Osteoblast (primary cell): ENCODE data around the gene MS4A3. TPM values are rescaled to one million over a fixed set of nuclear protein-coding genes. Genes with fewer than 3 reads are reported as not detected.
A peak's percentile ranks its signal among the peaks of the same experiment; 100 is the strongest.
"Not testable (repeated sequence)": the region's sequence is repeated elsewhere in the genome, so short reads cannot be mapped to it uniquely, and the experiment has no call there.

Experiments
- DNase-seq: peaks from one replicate; pipeline ENCODE4 v3.0.0; 2011; ENCODE audit warnings: low spot score, mixed read lengths; ENCODE audit not compliant: insufficient read length; ENCODE audit errors: missing footprints
- H2AFZ ChIP-seq: 2 replicates; pipeline ENCODE4 v1.6.0; 2011; ENCODE audit warnings: mild to moderate bottlenecking, low read length
- H3K27ac ChIP-seq: 2 replicates; pipeline ENCODE4 v1.5.1; 2011; ENCODE audit warnings: mild to moderate bottlenecking, low read depth, low read length, moderate library complexity
- H3K27me3 ChIP-seq: 2 replicates; pipeline ENCODE4 v1.6.0; 2012; ENCODE audit warnings: mild to moderate bottlenecking, control low read depth, inconsistent platforms, low read length, moderate library complexity; ENCODE audit not compliant: insufficient read depth
- H3K36me3 ChIP-seq: 2 replicates; pipeline ENCODE4 v1.5.1; 2011; ENCODE audit warnings: mild to moderate bottlenecking, low read length, control low read depth, moderate library complexity; ENCODE audit not compliant: insufficient read depth
- H3K4me1 ChIP-seq: 2 replicates; pipeline ENCODE4 v1.5.1; 2011; ENCODE audit warnings: mild to moderate bottlenecking, low read length, control low read depth, moderate library complexity; ENCODE audit not compliant: insufficient read depth
- H3K4me2 ChIP-seq: 2 replicates; pipeline ENCODE4 v1.6.0; 2011; ENCODE audit warnings: mild to moderate bottlenecking, low read length; ENCODE audit not compliant: insufficient read depth
- H3K4me3 ChIP-seq: fragments of 200-600 bp; sonication (generic); 3 replicates; pipeline ENCODE4 v1.5.1; 2012; ENCODE audit warnings: mild to moderate bottlenecking, low read length, inconsistent platforms; ENCODE audit not compliant: insufficient read depth
- H3K79me2 ChIP-seq: 2 replicates; pipeline ENCODE4 v1.6.0; 2012; ENCODE audit warnings: mild to moderate bottlenecking, low read length, control low read depth, inconsistent platforms; ENCODE audit not compliant: insufficient read depth
- H3K9me3 ChIP-seq: 2 replicates; pipeline ENCODE4 v1.5.1; 2011; ENCODE audit warnings: low read depth, low read length, control low read depth
- H4K20me1 ChIP-seq: 2 replicates; pipeline ENCODE4 v1.6.0; 2012; ENCODE audit warnings: mild to moderate bottlenecking, low read length, control low read depth; ENCODE audit not compliant: insufficient read depth
- total RNA-seq: library from RNA; depleted of rRNA; stranded (reverse); fragments of >200 nt; gene quantifications from 2 replicates; pipeline ENCODE4 v1.2.3, GENCODE V29; 2012
- TF ChIP-seq, protein P1 (sequence below): IDR thresholded peaks from 2 replicates; pipeline ENCODE4 v1.5.1; 2011; ENCODE audit warnings: mild to moderate bottlenecking, low read depth, low read length, moderate library complexity; ENCODE audit errors: extremely low read depth

The MS4A3 gene
- total RNA-seq, 1 donor = not detected

DNA sequence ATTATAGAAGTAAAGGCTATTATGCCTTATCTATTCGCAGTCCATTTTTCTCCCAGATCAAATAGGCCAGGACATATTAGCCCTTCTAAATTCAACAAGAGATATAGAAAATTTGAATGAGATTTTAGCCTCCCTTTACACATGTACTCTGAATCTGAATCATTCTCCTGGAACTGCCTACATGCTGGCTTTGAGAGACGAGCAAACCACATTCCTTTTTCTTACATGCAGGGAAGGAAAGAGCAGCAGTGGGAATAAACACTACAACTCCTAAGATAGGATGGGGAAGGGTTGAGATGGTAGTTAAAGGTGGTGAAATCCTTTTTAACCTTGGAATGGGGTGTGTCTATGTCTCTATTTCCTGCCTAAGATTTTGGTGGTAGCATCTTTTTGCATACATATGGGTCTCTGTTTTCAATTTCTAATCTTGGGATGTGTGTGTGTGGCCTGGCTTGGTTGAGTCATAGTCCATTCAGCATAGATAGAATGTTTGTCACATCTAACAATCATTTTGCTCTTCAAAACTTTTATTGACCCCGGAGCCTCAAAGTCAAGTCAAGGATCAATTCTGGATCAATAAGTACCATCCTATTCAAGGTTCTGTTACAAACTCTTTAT is 27.3 kb upstream of the MS4A3 start:
- no peak overlapping the region for H3K4me2 ChIP-seq
- H3K9me3 ChIP-seq = no peaks in the 10 kb centered on the region
- no peaks in the 10 kb centered on the region for H3K27me3 ChIP-seq
- TF ChIP-seq, protein P1, sequence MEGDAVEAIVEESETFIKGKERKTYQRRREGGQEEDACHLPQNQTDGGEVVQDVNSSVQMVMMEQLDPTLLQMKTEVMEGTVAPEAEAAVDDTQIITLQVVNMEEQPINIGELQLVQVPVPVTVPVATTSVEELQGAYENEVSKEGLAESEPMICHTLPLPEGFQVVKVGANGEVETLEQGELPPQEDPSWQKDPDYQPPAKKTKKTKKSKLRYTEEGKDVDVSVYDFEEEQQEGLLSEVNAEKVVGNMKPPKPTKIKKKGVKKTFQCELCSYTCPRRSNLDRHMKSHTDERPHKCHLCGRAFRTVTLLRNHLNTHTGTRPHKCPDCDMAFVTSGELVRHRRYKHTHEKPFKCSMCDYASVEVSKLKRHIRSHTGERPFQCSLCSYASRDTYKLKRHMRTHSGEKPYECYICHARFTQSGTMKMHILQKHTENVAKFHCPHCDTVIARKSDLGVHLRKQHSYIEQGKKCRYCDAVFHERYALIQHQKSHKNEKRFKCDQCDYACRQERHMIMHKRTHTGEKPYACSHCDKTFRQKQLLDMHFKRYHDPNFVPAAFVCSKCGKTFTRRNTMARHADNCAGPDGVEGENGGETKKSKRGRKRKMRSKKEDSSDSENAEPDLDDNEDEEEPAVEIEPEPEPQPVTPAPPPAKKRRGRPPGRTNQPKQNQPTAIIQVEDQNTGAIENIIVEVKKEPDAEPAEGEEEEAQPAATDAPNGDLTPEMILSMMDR = no peak
- no peak overlapping the region for H2AFZ ChIP-seq
- no peaks in the 10 kb centered on the region for H3K36me3 ChIP-seq
- no peak for DNase-seq
- no peaks in the 10 kb centered on the region for H3K79me2 ChIP-seq
- no peak overlapping the region for H3K27ac ChIP-seq
- no peaks in the 10 kb centered on the region for H4K20me1 ChIP-seq
- no peaks in the 10 kb centered on the region for H3K4me1 ChIP-seq
- no peak overlapping the region for H3K4me3 ChIP-seq

GRCh38 chr11:60040109-60040508 is 16.4 kb upstream of the MS4A3 start, which contains the start of gene OOSP2:
TSS of gene OOSP2 (plus strand) at chr11:60040409. CDS start at chr11:60040460, 51 bp downstream.
- TF ChIP-seq, protein P1 = no peak
- no peak within 1 kb of the TSS for H3K27ac ChIP-seq
- H3K36me3 ChIP-seq = no peaks in the 10 kb centered on the region
- H3K79me2 ChIP-seq = no peaks in the 10 kb centered on the region
- no peak within 1 kb of the TSS for H2AFZ ChIP-seq
- no peaks in the 10 kb centered on the region for H3K4me1 ChIP-seq
- no peaks in the 10 kb centered on the region for H4K20me1 ChIP-seq
- peak; percentile 21 for DNase-seq
- H3K27me3 ChIP-seq = no peaks in the 10 kb centered on the region
- no peaks in the 10 kb centered on the region for H3K9me3 ChIP-seq
- H3K4me2 ChIP-seq = no peak within 1 kb of the TSS
- no peak within 1 kb of the TSS for H3K4me3 ChIP-seq

DNA sequence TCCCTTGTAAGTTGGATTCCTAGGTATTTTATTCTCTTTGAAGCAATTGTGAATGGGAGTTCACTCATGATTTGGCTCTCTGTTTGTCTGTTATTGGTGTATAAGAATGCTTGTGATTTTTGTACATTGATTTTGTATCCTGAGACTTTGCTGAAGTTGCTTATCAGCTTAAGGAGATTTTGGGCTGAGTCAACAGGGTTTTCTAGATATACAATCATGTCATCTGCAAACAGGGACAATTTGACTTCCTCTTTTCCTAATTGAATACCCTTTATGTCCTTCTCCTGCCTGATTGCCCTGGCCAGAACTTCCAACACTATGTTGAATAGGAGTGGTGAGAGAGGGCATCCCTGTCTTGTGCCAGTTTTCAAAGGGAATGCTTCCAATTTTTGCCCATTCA is 6.0 kb upstream of the MS4A3 start:
- not testable (repeated sequence) for H3K27me3 ChIP-seq, H2AFZ ChIP-seq, DNase-seq, H3K36me3 ChIP-seq, H3K9me3 ChIP-seq, H4K20me1 ChIP-seq, H3K79me2 ChIP-seq, H3K27ac ChIP-seq, H3K4me2 ChIP-seq, H3K4me1 ChIP-seq, H3K4me3 ChIP-seq

DNA sequence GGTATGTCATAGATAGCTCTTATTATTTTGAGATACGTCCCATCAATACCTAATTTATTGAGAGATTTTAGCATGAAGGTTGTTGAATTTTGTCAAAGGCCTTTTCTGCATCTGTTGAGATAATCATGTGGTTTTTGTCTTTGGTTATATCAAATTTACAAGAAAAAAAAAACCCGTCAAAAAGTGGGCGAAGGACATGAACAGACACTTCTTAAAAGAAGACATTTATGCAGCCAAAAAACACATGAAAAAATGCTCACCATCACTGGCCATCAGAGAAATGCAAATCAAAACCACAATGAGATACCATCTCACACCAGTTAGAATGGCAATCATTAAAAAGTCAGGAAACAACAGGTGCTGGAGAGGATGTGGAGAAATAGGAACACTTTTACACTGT is 5.6 kb upstream of the MS4A3 start:
- H3K79me2 ChIP-seq, H3K4me1 ChIP-seq, H3K27me3 ChIP-seq, H3K4me3 ChIP-seq, H3K9me3 ChIP-seq, H3K4me2 ChIP-seq, H4K20me1 ChIP-seq, H2AFZ ChIP-seq, H3K27ac ChIP-seq, H3K36me3 ChIP-seq, DNase-seq: not testable (repeated sequence)

DNA sequence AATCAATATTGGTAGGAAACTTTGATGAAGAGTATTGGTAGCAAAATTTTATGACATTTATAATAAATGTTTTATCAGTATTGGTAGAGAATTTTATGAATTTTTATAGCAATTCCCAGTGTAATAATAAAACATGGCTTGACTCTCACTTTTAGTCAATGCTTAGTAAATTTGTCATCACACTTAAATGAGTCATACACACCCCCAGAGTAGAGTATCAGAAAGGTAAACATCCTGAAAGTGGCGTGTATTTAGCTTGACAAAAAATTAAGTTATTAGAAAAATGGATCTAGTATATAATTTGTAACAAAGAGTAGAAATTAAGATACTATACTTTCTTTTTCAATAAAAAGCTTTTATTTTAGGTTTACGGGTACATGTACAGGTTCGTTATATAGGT is 2.6 kb downstream of the MS4A3 start:
- H3K27me3 ChIP-seq = no peaks in the 10 kb centered on the region

More for the DNA sequence above, 2.6 kb downstream of the MS4A3 start:
- Histone ChIP-seq H3K36me3 (no peaks in the 10 kb centered on the region), H2AFZ (no peak overlapping the region), H3K27ac (no peak overlapping the region), H4K20me1 (no peaks in the 10 kb centered on the region), H3K4me2 (no peak overlapping the region), H3K4me1 (no peaks in the 10 kb centered on the region), H3K9me3 (no peaks in the 10 kb centered on the region), H3K79me2 (no peaks in the 10 kb centered on the region), H3K4me3 (no peak overlapping the region)
- DNase-seq = no peak
- TF ChIP-seq, protein P1 = no peak
